ENCODE results near the gene CGB8.
A peak's percentile ranks its signal among the peaks of the same experiment; 100 is the strongest.

DNA sequence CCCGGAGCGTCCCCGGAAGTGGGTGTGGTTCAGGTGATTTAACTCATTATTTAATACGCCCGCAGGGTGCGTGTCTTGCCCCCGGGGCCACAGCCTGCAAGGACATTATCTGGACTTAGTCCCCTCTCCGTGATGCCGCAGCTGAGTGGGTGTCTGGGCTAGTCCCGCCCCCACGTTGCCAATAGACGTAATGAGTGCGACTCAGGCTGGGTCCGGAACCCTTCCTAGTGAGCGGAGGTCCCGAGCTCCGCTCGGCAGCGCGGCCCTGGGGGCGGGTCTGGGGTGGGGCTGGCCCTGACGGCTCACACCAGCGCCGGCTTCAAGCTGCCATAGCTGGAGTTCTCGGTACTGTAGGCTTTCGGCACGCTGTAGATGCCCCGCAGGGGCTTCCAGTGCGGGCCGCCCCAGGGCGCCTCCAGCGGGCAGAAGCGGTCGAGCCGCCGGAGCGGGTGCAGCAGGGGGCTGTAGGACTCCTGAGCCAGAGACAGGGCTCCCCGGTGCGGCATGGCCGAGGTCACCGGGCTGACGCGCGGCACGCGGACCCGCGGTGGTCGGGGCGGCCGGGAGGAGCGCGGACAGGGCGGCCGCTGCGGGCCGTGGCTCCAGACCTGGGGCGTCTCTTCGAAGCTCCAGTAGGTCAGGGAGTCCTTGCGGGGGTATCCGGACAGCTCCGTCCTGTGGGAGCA, 31.1 kb downstream of the CGB8 start:
- TF ChIP-seq SIN3A (IDR thresholded peaks at IDR 0.05; ENCODE audit: low read depth) = peak; percentile 66; the same call in 1 of the 2 replicates
- TF ChIP-seq, protein P1, sequence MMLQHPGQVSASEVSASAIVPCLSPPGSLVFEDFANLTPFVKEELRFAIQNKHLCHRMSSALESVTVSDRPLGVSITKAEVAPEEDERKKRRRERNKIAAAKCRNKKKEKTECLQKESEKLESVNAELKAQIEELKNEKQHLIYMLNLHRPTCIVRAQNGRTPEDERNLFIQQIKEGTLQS (IDR thresholded peaks at IDR 0.05) = no peak
- peak; percentile 55 for TF ChIP-seq MAX (IDR thresholded peaks at IDR 0.05)
- TF ChIP-seq, protein P2, sequence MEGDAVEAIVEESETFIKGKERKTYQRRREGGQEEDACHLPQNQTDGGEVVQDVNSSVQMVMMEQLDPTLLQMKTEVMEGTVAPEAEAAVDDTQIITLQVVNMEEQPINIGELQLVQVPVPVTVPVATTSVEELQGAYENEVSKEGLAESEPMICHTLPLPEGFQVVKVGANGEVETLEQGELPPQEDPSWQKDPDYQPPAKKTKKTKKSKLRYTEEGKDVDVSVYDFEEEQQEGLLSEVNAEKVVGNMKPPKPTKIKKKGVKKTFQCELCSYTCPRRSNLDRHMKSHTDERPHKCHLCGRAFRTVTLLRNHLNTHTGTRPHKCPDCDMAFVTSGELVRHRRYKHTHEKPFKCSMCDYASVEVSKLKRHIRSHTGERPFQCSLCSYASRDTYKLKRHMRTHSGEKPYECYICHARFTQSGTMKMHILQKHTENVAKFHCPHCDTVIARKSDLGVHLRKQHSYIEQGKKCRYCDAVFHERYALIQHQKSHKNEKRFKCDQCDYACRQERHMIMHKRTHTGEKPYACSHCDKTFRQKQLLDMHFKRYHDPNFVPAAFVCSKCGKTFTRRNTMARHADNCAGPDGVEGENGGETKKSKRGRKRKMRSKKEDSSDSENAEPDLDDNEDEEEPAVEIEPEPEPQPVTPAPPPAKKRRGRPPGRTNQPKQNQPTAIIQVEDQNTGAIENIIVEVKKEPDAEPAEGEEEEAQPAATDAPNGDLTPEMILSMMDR (IDR thresholded peaks at IDR 0.05 in 2 of 3, conservative IDR thresholded peaks at IDR 0.05 in 1 of 3; ENCODE audit: borderline replicate concordance in 1 of 3, insufficient read depth in 1 of 3, low read depth in 2 of 3, low read length in 2 of 3) = peak in 2 of 3 experiments; percentile 47 to 53; a peak in 4 of 6 replicates
- no peak for TF ChIP-seq EZH2phosphoT487 (IDR thresholded peaks at IDR 0.05; ENCODE audit: borderline replicate concordance)
- peak; percentile 5 for TF ChIP-seq YY1 (IDR thresholded peaks at IDR 0.05; ENCODE audit: extremely low read depth, insufficient replicate concordance, low read depth, low read length)
- no peak; the same call in 1 of the 2 replicates for TF ChIP-seq SP1 (IDR thresholded peaks at IDR 0.05; ENCODE audit: low read depth)
- peak; percentile 36 for TF ChIP-seq POLR2A (IDR thresholded peaks at IDR 0.05; ENCODE audit: borderline replicate concordance, extremely low read depth, insufficient read depth, insufficient read length)
- no peak for TF ChIP-seq EZH2 (IDR thresholded peaks at IDR 0.05)
- peak; percentile 75 for TF ChIP-seq POLR2AphosphoS5 (IDR thresholded peaks at IDR 0.05; ENCODE audit: low read depth, low read length)
